Stimulated activated CD4-positive, alpha-beta T cell treated with anti-CD3 and anti-CD28 coated beads, TNF-alpha, amount 100 ng/mL, for 24 hours (primary cell): ENCODE data around the gene RARRES1.
A peak's percentile ranks its signal among the peaks of the same experiment; 100 is the strongest.

Experiments
- DNase-seq, 3 experiments: peaks; one replicate each; pipeline ENCODE4 v3.0.0-alpha.2; 2020; ENCODE audit warnings: low read depth in 3 of 3

The RARRES1 gene

DNA sequence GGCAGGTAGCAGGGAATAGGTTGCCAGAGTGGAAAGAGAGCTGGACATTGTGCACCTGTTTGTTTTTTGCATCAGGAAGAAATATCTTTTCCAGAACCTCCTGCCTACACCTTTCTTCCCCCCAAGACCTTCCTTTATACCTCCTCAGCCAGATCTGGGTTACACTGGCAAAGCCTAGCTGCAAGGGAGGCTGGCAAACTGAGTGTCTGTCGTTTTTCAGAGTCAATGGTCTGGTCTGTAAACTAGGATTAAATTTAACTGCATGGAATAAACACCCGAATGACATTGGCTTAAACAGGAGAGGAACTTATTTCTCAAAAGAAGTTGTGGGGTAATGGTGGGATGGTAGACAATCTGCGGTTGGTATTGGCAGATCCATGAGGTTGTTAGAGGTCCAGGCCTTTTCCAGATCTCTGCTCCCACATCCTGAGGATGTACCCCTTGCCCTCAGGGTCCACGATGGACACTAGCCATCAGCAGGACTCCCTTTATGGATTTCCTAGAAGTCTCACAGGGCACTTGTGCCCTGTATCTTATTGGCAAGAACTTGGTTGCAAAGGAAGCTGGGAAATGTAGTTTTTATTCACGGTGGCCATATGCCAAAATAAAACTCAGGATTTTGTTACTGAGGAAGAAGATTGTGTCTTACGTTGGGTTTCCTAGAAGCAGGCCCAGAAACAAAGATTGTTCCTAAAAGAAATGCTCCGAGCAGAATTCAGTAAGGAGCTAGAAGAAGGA is 3.2 kb upstream of the RARRES1 start:
- no peak for DNase-seq

DNA sequence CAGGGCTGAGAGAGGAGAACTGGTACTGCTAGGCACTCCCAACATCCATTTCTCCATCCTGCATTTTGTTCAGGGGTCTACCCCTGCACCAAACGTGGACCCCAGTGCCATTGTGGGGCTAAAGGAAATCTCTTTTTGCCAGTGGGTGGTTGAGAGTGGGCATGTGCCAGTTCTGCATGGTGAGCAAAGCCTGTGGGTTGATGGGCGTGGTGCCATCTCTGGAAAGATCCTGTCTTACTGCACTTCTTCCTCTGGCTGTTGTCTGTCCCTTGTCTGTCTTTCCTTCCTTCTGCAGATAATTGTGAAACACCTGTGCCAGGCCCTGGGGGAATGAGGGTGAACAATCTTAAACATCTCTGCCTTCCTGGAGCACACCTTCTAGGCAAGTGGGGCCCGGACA is 1.4 kb upstream of the RARRES1 start:
- DNase-seq, result no peak

DNA sequence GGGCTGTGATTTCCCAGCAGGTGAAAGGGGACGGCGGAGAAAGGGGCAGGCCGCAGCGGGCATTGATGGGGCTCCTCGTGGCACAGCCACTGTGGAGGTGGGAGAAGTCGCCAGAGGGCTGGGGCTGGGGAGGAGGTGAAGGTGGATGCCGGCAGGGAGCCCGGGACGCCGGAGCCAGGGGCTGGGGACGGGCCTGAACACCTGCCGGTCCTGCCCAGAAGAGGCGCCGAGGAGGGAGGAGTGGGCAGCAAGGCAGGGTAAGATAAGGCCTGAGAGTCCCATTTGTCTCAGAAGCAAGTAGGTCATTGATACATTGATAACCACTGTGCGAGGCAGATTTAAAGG is 571 bp upstream of the RARRES1 start:
- no peak for DNase-seq

DNA sequence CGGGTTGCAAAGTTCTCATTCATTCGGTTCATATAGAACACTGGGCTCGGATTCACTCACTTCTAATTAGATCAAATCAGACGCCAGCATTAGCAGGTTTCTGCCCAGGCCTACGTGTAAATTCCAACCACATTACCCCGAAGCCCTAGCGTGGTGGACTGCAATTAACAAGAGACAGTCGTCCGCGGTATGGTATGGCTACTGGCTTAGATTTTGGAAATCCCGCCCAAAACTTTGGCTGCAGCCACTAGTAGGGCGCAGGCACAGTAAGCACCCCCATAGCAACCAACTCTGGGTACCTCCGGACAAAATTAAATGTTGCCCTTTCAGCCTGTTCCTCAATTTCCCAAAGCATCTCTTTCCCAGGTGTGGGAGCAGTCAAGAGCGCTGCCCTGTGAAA is 771 bp downstream of the RARRES1 start:
- no peak for DNase-seq

DNA sequence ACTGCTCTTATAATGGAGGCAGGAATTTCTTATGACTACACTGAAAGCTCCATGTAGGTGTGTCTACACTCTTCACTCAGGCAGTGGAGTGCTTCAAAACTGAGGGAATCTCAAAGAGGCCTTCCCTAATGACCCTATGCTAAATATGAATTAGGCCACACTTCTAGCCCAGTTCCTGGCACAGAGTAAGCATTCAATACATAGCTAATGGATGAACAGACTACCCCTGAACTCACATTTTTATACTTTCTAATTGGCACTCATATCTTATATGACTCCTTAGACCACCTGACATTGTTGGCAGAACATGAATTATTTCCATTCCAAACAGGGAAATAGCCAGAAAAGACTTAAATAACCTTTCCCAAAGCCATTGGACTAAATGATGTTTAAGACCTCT is 3.4 kb downstream of the RARRES1 start:
- no peak for DNase-seq

DNA sequence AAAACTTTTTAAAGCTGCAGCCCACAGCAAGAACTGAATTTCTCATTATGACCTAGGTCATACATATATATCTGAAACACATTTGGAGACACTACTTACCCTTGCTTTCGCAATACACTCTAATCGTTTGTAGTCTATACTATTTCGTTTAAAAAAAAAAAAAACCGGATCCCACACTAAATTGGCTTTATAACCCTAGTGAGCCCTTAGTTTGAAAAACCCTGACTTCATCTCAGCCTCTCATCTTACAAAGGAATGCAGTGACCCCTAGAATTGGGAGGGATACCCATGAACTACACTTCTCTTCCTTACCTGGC is 4.2 kb downstream of the RARRES1 start:
- no peak for DNase-seq

DNA sequence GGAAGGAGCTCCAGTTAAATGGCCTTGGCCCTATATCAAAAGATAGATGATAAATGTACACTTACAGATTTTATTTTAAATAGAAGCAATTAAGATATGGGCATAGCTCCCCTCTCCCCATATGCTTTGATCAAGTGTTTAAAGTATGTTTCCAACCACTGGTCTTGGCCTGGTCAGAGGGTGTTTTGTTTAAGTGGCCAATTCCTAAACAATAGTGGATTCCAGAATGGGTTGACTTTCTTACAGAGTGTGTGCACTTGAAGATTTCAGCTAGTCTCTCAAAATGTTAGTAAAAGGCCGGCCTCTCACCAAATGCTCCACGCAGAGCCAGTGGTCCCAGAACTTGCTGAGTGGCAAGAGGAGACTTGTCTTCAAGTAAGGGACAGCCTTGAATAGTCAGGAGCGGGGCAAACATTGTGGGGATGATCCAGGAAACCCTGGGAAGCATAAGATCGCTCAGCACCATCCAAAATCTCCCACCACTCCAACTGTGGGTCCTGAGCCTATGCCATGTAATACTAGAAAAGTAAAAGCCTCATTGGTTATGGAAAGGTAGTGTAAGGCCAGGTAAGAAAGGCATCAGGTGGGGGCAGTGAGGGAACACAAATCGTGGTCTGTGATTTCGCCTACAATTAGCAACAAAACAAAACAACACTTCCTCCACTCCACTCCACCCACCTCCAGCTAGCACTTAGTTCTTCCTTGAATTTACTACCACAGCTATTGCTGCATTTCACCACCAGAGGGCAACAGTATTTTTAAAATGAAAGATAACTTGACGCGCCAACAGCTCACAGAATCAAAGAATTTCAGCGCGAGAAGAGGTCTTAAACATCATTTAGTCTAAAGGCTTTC is 4.8 kb downstream of the RARRES1 start:
- DNase-seq, result peak in 2 of 3 experiments; percentile 4 to 22

DNA sequence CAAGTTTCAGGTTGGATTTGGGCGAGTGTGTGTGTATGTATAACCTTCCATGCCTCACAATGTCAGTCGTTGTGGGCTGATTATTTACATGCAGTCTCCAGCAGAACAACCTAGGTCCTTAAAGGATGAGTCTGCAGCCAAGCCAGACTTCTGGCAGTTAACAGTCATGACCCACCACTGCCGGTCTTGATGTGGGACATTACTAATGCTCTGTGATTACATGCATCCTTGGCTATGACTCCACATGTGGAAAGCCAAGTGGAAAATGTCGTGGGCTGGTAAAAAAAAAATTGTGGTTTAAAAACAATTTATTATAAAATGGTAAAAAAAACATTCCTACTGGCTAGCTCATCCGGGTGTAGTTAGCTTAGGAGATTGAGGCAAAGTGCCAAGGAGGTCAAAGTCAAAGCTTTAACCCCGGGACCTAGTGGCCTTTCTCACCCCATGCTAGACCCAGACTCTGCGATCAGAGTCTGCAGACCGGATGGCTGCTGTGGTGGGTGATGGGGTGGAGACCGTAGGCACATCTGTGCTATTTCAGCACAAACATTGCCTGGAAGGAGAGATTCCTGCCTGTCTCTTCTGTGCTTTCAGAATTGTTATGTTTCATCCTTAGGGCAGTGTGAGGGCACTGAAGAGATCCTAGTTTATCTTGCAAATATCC is 6.8 kb downstream of the RARRES1 start:
- DNase-seq, result peak in 2 of 3 experiments; percentile 3 to 5

DNA sequence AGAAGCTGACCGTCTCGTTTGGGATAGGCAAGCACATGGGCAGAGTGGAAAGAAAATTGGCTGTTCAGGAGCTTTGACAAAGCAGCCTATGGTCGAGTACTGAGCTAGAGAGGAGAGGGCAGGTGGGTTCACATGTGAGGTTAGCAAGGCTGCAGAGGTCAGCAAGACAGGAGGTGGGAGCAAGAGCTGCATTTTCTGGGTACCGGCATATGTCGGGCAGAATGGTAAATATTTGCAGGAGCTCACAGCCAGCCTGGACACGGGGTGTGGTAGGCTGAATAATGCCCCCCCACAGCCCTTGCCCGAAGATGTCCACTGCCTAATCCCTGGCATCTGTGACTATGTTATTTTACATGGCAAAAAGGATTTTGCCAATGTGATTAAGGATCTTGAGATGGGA is 8.3 kb downstream of the RARRES1 start:
- DNase-seq, result no peak

DNA sequence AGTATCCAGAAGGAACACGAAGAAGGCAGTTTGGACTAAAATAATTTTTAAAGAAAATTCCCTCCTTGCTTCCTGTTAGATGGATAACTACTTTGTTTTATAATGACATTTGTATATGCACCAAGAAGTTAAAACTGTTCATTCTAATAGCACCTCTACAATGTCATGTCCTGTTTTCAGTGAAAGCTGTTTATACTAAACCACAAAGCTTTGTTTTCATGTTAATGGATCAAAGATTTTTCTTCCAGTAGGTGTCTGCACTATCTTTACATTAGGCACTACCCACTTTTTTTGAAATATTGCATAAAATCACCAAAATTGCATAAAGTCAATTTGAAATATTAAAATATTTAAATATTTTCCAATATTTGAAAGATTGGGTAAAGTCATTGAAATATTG is 10.1 kb downstream of the RARRES1 start:
- no peak for DNase-seq

DNA sequence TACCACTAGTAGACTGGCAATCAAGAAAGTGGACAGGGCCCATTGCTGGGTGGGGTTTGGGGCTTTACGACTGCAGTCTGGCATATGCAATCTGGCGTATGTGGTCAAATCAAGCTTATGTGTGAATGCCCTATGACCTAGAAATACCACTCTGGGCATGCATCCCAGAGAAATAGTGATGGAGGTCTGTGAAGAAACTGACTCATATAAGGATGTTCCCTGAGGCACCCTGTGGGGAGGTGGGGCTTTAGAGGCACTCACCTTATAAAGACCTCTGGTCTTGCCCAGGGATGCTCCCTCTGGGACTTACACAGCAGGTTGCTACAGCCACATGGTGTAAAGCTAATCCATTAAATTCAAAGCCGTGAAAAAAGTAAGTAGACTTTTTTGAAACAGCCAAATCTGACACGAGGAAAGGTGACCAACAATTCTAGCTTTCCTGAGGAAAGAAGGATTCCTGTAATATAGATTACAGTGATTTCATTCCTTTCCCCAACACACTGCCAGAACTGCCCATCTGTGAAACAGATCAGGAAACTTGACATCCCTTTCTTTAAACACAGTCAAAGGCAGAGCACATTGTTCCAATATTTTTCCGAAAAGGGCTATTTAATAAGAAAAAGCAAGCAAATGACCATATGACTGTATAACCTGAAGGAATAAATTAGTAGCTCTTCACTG is 13.6 kb downstream of the RARRES1 start:
- no peak for DNase-seq

DNA sequence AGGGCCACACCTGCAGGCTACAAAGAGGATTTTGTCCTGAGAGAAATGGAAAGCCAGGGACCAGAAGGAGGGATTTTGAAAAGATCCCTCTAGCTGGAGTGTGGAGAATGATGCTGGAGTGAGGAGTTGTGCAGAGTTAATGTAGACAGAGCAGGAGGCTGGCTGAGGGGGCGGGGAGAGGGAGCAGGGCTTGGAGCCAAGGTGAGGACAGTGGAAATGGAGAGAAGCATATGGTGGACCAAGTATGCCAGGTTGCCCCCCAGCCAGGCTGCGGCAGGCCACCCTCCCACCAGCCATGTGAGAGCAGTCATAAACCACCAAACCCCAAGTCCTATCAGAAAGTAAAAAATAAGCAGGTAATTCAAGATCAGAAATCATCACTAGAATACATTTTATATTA is 14.7 kb downstream of the RARRES1 start:
- DNase-seq, result no peak

DNA sequence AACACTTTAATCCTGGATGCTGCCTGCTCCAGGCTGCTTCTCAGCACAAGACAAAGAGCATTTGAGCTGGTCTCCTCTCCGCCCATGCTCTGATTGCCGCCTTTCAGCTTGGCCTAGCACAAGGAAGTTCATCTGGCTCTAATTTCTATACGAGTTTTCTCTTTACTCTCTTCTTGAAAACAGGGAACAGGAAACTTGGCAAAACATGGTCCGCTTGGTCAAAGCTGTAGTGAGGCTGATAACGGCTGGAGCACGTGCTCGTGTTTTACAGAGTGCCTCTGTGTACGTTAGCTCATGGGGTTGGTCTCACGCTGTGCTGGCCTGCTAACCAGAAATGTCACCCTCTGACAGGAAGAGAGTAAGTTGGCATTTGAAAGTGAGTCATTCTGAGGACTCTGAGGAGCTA is 19.2 kb downstream of the RARRES1 start:
- no peak for DNase-seq

DNA sequence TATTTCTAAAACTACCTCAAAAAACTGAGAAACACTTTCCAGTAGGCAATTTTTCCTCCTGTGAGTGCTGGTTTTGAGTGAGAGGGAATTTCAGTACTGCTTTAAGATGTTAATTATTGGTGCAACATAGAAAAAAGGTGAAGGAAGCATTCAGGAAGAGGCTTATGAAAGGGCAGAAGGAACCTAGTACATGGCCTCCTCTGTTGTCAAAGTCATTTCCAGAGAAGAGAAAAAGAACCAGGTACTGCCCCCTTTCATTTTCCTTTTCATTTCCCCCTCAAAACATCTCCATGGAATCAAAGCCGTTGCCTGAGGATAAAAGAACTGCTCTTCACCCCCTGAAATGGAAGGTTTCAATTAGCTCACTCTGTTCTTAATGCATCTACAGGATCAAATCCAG is 19.8 kb downstream of the RARRES1 start:
- no peak for DNase-seq

DNA sequence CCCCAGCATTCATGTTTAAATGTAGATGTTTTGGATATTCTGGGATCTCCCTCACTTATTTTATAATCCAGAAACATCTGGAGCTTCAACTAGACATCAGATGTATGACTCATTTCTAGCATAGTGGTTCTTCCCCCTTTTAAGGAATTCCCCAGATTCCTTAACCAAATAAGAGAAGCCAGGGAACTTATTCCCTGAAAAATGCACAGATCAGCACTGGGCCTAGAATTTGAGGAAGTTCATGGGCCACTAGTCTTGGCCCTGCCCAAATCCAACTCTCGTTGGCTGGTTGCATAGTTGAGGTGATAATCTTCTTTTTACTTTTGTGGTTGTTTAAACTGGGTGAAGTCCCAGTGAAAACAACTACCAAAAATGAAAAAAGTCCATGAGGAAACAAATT is 20.4 kb downstream of the RARRES1 start:
- DNase-seq, result no peak

DNA sequence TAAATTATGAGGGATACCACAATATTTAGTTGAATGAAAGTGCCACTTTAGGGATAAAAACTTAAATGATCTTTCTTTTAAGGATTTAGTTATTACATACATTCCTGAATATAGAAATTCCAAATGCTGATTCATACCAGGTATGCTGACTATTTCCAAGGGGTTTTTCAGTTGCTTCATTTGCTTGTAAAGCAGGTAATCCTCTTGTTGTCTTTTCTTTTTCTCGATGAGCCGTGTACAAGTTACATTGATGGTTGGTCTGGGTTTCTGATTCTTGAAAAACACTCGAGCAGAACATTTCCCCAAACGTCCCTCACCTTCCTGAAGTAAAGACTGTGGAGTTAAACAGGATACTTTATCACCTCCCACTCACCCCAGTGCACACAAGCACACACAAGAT is 21.7 kb downstream of the RARRES1 start:
- DNase-seq, result no peak

DNA sequence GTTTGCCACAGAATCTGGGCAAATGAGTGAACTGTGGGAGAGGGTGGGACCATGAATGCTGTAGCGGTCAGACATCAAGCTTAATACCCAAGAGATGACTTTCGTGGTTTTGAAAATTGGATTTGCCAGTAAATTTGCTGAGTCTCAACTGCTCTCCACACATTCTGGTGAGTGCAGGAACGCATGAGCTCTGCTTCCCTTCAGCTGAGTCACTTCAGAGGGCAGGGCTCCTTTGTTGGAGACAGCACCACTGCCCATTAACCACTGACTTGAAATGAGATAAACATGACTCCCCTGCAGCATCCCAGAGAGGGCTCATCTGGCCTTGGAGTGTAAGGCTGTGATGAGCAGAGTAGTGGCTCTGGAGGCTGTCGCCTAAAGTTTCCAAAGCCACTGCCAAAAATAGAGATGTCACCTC is 22.6 kb downstream of the RARRES1 start:
- no peak for DNase-seq

DNA sequence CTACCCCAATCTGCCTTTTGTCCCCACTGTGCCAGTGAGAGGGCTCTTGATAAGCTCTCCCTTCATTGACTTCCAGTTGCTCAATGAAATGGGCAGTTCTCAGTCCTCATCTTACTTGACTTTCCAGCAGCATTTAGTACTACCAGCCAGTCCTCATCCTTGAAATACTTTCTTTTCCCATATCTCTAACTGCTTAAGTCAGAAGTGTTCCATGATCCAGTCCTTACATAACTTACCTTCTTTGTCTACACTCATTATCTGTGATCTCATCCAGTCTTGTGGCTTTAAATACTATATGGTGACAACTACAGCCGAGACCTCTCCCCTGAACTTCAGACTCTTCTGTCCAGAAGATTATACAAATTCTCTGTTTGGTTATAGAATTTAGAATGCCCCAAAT is 28.7 kb downstream of the RARRES1 start:
- no peak for DNase-seq

DNA sequence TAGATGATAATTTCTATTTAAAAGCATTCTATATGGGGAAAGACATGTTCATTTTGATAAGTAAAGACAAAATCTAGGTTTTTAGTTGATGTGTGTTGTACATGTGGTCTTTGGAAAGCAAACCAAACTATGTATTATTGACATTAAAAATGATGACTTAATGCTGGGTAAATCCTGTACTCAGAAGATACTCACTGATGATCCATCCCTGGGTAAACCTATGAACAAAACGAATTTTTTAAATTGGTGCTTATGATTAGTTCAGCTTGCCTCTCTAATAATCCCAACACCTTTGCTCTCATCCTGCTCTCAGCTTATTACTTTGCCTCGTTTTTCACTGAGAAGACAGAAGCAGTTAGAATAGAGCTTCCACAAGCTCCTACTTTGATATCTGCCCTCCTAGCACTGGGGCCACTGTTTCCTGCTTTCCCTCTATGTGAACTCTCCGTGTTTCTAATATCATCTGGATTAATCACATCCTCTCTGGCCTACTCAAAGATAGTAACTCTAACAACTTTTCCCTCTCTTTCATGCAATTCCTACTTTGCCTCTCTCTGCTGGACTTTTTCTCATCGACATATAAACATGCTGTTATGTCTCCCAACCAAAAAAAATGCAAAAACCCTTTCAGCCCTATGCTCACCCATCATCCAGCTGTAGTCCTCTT is 29.3 kb downstream of the RARRES1 start:
- DNase-seq, result no peak

DNA sequence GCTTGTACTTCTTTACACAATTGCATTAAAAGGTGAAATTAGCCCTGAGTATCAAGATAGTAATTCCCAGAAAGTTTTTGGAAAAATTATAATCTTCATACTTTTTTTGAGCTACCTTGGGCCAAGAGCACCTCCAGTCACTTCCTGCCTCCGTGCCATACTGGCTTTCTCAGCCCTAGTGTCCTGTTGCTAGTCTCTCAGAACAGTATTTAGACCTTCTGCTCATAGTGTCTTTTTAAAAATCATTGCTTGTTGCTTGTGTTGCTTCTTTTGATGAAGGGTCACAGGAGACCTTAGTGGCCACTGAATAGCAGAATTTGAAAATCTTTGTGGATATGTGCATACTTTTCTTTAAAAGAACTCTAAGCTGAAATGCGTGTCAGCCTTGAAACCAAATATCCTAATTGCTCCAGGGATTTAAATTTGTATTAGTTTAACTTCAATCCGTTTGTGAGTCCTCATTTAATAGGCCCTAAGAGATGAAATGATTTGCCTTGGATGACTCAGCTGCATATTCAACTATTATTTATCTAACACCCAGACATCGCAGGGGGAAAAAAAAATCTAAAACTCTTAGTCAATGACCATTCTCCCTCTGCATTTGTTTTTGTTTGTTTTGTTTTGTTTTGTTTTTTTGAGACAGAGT is 30.7 kb downstream of the RARRES1 start:
- no peak for DNase-seq

DNA sequence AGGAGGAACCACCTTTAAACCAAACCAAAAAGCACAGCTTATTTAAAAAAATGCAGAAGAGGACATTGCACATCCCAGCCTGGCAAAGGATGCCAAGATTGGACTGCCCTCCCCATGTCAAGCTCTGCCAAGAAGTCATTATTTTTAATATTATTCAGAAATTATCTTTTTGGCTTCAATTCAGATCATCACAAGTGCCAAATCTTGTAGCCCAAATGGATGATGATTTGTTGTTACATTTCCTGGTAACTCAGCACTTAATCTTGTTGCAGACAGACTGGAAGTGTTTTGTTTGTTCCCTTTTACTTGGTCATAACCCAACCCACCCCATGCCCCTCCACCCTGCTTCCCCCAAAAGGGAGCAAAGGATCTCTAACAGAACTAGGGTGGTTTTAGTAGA is 31.7 kb downstream of the RARRES1 start:
- DNase-seq, result no peak
